HG03064 (cell line): ENCODE results near the gene ZDHHC20.

Experiments used
- ATAC-seq: cut with Tn5 transposase; IDR thresholded peaks from one replicate; pipeline ENCODE4 v1.9.1; 2021; ENCODE audit warnings: low read depth; ENCODE audit not compliant: unreplicated experiment

ZDHHC20 gene, protein sequence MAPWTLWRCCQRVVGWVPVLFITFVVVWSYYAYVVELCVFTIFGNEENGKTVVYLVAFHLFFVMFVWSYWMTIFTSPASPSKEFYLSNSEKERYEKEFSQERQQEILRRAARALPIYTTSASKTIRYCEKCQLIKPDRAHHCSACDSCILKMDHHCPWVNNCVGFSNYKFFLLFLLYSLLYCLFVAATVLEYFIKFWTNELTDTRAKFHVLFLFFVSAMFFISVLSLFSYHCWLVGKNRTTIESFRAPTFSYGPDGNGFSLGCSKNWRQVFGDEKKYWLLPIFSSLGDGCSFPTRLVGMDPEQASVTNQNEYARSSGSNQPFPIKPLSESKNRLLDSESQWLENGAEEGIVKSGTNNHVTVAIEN

GRCh38 chr13:21458813-21459701 is at the start of gene ZDHHC20:
ZDHHC20 (minus strand) TSS chr13:21459303; CDS start chr13:21459171, 132 bp downstream.
- peak; percentile 71 for ATAC-seq

DNA sequence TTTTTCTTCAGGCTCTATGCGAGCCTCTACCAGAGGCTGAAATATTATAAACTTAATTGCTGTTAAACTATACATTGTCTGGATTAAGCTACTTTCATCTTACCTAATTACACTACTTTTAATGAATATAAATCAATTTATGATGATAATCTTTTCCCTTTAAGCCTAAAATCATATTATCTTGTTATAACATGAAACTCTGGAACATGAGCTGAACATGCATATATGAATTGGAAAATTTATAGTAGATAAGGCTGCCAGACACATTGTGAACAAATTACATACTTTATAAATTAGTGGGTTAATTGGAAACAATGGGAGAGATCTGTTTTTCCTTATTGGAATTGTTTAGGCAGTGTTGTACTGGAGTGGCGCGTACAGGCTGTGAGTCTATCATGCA is 45.3 kb upstream of the ZDHHC20 start:
- ATAC-seq: no peak

- no peak for ATAC-seq
These were observed 42.6 kb upstream of the ZDHHC20 start for GRCh38 chr13:21501686-21502085.

DNA sequence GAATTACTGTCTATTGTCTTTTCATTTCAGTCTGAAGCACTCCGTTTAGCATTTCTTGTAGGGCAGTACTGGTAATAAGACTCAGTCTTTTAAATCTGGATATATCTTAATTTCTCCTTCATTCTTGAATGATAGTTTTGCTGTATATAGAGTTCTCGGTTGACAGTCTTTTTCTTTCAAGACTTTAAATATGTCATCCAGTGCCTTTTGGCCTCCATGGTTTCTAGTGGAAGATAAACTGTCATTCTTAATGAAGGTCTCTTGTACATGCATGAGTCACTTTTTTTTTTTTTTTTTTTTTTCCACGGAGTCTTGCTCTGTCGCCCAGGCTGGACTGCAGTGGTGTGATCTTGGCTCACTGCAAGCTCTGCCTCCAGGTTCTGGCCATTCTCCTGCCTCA is 27.2 kb upstream of the ZDHHC20 start:
- no peak for ATAC-seq

DNA sequence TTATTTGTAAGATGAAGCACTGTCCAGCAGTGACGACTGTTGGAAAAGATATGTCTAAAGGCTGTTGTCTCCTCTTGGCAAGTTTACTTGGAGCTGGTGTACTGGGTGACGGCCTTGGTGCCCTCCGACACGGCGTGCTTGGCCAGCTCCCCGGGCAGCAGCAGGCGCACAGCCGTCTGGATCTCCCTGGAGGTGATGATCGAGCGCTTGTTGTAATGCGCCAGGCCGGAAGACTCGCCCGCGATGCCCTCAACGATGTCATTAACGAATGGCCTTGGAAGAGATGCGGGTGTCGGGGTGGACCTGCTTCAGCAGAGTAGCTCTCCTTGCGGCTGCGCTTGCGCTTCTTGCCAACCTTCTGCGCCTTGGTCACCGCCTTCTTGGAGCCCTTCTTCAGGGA is 24.6 kb upstream of the ZDHHC20 start:
- ATAC-seq: no peak

- ATAC-seq: no peak
These were observed 22.3 kb upstream of the ZDHHC20 start for GRCh38 chr13:21481359-21481758.

DNA sequence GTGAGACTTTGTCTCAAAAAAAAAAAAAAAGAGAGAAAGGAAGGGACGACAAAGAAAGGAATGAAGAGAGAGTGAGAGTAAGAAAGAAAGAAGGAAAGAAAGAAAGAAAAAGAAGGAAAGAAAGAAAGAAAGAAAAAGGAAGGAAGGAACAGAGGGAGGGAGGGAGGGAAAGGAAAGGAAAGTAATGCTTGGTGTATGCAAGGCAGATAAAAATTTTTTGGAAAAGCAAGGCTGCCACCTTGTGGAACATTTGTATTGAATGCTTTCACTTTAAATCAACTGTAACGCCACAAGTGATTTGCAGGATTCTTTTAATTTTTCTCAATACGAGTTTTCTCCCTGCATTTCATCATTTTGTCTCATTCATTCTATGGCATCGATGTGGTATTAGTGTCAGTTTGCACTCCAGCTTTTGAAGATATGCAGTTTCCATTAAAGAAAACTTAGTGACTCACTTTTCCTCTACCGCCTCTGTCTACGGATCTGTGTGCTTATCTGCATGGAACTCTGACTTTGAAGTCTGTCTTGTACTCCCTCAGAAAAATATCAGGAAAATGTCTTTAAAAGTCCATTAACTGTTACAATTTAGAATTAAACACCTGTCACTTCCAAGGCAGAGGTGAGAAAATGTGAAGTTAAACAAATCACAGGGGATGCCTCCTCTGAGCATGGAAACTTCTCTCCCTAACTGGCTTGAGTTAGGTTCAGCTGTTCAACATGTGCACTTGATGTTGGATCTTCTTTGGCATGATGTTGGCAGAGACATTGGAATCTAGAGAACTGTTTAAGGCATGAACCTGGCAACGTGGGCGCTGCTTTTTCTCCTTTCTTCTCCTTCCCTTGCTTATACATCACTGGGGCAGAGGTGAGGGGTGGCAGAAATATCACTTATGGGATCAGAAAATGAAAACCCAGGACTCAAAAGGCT is 20.0 kb upstream of the ZDHHC20 start:
- no peak for ATAC-seq

- peak; percentile 82 for ATAC-seq
These were observed 17.9 kb upstream of the ZDHHC20 start for GRCh38 chr13:21476893-21477472.

GRCh38 chr13:21475115-21475514 is 16.0 kb upstream of the ZDHHC20 start:
- ATAC-seq: no peak

- no peak for ATAC-seq
These were observed 11.7 kb upstream of the ZDHHC20 start for GRCh38 chr13:21470785-21471184.

GRCh38 chr13:21466527-21466926 is 7.4 kb upstream of the ZDHHC20 start:
- no peak for ATAC-seq

GRCh38 chr13:21465710-21466160 is 6.6 kb upstream of the ZDHHC20 start:
- ATAC-seq: no peak

GRCh38 chr13:21463424-21463823 is 4.3 kb upstream of the ZDHHC20 start:
- no peak for ATAC-seq

DNA sequence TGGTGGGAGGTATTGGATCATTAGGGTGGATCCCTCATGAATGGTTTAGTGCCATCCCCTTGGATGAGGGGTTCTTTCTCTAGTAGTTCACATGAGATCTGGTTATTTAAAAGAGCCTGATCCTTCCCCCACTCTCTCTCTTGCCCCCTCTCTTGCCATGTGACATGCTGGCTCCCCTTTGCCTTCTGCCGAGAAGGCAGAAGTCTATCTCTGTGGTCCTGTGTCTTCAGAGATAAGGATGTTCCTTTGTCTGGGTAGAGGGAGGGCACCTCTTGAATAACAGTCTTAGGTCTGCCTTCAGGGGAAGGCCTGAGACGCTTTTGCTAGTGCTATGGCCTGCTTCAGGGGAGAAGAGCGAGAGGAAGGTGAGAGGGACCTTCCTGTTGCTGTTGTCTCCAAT is 2.0 kb upstream of the ZDHHC20 start:
- ATAC-seq: no peak

DNA sequence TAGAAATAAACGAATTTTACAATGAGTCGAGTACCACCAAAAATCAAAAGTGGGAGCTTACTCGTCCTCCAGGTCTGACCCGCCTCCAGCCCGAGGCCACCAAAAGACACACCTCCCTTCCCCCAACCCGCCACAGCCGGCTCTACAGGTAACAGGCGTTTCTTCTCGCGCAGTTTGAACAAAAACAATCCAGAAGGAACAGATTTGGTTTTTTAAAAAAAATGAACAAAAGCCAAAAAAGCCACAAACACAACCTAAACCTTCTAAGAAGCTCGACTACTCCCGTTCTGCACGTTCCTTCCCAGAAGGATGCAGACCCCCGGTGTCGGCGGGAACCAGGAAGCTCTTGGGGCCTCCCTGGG is 671 bp downstream of the ZDHHC20 start:
- ATAC-seq: peak; percentile 44

GRCh38 chr13:21453387-21454081 is 5.6 kb downstream of the ZDHHC20 start:
- ATAC-seq: no peak

- no peak for ATAC-seq
These were observed 8.2 kb downstream of the ZDHHC20 start for GRCh38 chr13:21450936-21451335.

- ATAC-seq: no peak
These were observed 12.4 kb downstream of the ZDHHC20 start for GRCh38 chr13:21446656-21447055.

DNA sequence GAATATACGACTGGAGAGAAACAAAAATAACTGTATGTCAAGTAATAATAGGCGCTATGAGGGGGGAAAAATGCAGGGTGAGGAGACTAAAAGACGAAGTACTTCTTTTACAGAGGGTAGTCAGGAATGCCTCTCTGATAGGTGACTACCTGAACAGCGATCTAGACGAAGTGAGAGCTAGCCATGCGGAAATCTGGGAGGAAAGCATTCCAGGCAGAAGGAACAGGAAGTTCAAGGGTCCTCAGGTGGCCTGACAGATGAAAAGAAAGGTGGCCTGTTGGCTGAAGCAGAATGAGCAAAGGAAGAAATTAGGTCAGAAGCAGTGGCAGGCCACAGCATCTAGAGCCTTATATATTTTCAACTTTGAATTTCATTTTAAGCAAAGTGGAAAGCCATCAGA is 13.3 kb downstream of the ZDHHC20 start:
- no peak for ATAC-seq

DNA sequence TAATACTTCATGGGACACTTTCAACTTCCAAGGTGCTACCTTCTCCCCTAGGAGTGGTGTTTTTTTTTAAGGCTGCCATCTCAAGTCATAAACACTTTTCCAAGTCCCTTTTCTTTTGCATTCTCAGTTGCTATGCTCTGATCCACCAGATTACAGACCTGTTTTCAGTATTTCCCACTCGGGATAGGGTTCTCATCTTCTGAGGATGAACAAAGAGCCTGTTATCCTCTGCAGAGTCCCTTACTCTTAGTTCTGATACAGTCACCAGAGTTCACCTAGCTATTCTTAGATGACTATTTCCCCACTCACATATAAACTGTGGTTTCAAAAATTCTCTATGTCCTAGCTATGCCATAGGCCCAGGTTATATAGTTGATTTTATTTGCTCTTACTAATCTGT is 15.9 kb downstream of the ZDHHC20 start:
- ATAC-seq: no peak
